Epithelial cell of esophagus (primary cell): ENCODE results near the gene CPNE1.

ENCODE experiments used
- DNase-seq: peaks from one replicate; pipeline ENCODE4 v3.0.0; 2010; ENCODE audit warnings: low read depth
- H3K4me3 ChIP-seq: 2 replicates; pipeline ENCODE4 v1.5.1; 2011; ENCODE audit warnings: mild to moderate bottlenecking, low read length, control low read depth
- TF ChIP-seq, protein P1 (sequence below): IDR thresholded peaks from 2 replicates; pipeline ENCODE4 v1.5.1; 2011; ENCODE audit warnings: low read depth, mild to moderate bottlenecking, low read length, control low read depth, inconsistent platforms; ENCODE audit not compliant: insufficient read depth; ENCODE audit errors: missing control alignments

Gene CPNE1

DNA sequence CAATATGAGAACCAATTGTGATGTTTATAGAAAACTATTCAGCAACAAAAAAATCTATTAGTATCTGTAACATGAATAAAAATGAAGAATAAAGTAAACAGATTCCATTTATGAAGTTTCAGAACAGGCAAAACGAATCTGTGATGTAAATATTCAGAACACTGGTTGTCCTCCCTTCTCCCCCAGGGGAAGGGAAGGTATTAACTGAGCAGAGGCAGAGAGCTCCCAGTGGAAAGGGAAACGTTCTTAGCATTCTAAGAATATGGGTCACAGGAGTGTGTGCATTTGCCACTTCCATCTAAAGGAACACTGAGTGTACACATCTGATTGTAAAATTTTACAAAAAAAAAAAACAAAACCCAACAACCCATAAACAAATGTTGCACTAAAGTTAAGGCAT, 25.9 kb downstream of the CPNE1 start:
- H3K4me3 ChIP-seq = no peak overlapping the region
- TF ChIP-seq, protein P1, sequence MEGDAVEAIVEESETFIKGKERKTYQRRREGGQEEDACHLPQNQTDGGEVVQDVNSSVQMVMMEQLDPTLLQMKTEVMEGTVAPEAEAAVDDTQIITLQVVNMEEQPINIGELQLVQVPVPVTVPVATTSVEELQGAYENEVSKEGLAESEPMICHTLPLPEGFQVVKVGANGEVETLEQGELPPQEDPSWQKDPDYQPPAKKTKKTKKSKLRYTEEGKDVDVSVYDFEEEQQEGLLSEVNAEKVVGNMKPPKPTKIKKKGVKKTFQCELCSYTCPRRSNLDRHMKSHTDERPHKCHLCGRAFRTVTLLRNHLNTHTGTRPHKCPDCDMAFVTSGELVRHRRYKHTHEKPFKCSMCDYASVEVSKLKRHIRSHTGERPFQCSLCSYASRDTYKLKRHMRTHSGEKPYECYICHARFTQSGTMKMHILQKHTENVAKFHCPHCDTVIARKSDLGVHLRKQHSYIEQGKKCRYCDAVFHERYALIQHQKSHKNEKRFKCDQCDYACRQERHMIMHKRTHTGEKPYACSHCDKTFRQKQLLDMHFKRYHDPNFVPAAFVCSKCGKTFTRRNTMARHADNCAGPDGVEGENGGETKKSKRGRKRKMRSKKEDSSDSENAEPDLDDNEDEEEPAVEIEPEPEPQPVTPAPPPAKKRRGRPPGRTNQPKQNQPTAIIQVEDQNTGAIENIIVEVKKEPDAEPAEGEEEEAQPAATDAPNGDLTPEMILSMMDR = no peak
- no peak for DNase-seq

DNA sequence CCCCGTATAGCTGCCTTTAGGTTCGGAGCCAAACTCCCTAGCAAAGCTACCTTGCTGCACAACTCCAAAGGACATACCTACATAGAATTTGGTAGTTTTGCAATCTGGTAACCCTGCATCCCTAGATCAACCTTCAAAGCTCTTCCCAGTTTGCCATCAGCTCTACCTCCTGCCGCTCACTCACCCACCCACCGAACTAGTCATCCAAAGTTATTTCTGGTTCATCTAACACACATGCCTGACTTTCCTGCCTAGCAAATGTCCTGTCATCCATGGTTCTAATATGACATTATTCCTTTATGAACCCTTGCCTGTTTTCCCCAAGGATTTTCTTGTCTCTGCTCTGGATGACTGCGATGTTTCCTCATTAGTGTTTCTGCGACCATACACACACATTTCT, 27.4 kb downstream of the CPNE1 start:
- no peak for DNase-seq
- H3K4me3 ChIP-seq = no peak overlapping the region
- TF ChIP-seq, protein P1 = no peak

DNA sequence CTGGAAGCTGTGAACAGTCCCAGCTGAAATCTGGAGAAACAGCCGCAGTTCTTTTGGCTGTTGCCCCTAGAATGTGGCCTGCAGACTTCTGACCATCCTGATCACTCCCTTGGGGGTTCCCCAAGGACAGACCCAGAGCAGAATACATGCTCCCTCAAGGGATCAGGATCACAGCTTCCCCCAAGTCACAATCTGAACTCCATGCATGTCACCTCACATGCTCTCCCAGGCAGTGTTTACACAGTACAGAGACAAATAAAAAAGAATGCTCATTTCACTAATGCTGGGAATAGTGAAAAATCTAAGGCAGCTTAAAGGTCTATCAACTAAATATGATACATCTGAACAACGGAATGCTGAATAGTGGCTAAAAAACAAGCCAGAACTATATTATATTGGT, 28.6 kb downstream of the CPNE1 start:
- H3K4me3 ChIP-seq = no peak overlapping the region
- no peak for DNase-seq
- TF ChIP-seq, protein P1 = no peak

DNA sequence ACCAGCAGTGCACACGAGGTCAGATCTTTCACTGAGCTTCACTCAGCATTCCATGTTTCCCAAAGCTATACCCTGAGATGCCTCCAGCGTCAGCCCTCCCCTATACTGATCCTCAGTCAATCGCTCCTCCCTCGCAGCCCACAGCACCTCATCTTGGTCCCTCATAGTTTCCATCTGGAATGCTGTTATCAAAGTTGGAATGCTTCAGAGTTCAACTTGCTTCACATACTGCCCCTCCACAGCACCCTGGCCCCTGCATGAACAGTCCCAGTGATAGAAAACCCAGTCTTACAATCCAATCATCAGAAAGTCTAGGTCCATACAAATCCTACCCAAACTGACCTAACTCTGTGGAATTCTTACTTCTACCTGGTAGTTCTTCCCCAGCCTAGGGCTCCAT, 29.0 kb downstream of the CPNE1 start:
- TF ChIP-seq, protein P1 = no peak
- H3K4me3 ChIP-seq = no peak overlapping the region
- DNase-seq = no peak

DNA sequence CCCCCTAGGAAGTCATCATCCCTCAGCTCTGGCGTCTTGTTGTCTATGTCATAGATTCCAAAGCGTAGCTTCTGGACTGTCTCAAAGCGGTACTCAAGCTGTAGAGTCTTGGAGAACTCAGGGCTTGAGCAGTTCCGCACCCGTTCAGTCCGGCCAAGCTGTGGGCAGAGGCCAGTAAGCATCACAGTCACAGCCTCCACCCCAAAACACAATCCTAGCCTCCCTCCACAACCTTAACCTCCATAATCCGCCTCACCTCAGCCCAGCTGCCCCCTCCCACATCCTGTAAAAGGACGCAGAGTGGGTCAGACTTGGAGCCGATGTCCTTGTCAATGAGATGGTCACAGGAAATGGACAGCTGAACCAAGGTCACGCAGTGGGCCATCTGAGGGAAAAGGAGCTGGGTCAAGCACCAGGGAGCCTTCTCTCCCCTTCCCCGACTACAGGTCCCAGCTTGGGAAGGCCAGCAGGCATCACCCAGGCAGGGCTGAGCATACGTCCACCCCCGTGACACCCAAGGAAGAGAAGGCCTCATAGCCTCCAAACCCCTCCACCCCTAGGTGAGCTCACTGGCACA, 32.1 kb downstream of the CPNE1 start:
- TF ChIP-seq, protein P1 = no peak
- no peak overlapping the region for H3K4me3 ChIP-seq
- DNase-seq = no peak

DNA sequence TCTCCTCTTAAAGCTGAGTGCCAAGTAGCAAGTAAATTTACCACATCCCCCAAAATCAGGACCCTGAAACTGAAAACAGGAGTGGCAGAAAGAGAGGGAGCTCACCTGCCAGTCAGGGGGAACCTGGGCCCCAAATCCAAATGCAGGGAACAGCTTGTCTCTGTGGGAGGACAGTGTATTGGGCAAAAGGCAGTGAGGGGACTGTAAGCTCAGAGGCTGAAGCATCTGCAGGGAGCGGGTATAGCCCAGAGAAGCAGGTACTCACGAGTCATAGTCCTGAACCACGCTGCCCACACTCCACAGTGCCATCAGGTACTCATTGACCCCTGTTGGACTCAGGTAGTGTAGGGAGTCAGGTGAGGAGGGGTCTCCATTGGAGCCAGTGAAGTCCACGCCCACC, 34.1 kb downstream of the CPNE1 start:
- TF ChIP-seq, protein P1 = no peak
- DNase-seq = no peak
- no peak overlapping the region for H3K4me3 ChIP-seq

DNA sequence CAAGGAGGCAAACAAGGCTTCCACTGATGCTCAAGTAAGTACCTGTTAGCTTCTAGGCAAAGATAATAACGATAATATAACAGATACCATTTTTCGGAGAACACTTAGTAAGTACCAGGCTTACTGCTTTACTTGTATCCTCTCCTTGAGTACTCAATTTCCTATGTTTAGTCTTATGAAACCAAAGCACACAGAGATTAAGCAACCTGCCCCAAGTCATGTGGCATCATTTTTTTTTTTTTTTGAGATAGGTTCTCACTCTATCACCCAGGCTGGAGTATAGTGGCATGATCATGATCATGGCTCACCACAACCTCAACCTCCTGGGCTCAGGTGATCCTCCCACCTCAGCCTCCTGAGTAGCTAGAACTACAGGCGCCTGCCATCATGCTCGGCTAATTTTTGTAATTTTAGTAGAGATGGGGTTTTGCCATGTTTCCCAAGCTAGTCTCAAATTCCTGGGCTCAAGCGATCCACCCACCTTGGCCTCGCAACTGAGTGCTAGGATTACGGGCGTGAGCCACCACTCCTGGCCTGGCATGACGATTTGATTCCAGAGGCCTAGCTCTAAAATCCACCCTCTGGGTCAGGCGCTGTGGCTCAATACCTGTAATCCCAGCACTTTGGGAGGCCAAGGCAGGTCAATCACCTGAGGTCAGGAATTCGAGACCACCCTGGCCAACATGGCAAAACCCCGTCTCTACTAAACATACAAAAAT, 35.1 kb downstream of the CPNE1 start:
- DNase-seq = no peak
- no peak overlapping the region for H3K4me3 ChIP-seq
- TF ChIP-seq, protein P1 = no peak
